ENCODE measurements around the gene CDH4. TPM values are rescaled to one million over a fixed set of nuclear protein-coding genes. Genes with fewer than 3 reads are reported as not detected.

The CDH4 gene
- total and polyA plus RNA-seq, 4 donors: 0.06 to 0.10 TPM; not detected in 2

DNA sequence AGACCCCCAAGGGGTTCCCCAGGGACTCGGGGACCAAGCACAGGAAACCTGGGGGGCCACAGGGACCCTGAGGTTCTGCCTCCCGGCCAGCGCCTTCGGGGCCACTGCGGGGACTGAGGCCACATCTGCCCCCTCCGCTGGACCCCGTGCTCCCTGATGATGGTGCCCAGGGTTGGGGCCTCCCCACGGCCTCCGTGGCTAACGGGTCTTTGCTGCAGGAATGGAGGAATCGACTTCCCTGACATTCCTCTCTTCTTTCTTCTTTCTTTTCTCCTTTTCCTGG is 483.4 kb downstream of the CDH4 start:
- peak; percentile 32 to 46 for DNase-seq
- Histone ChIP-seq H3K36me3 (ENCODE audit: control insufficient read depth in 1 of 2, insufficient read depth in 2 of 2, low read length in 1 of 2) (no peaks in the 10 kb centered on the region), H3K4me3 (ENCODE audit: low read length in 2 of 2) (no peak overlapping the region), H3K27ac (ENCODE audit: low read depth in 1 of 2, low read length in 2 of 2) (no peak overlapping the region), H3K27me3 (ENCODE audit: control insufficient read depth in 1 of 2, insufficient read depth in 2 of 2, low read length in 1 of 2) (no peaks in the 10 kb centered on the region), H3K9me3 (ENCODE audit: control insufficient read depth, low read length) (no peaks in the 10 kb centered on the region), H3K4me1 (ENCODE audit: control insufficient read depth in 1 of 2, insufficient read depth in 2 of 2, low read length in 2 of 2) (no peaks in the 10 kb centered on the region)
- intact Hi-C loops (cut with DNase I): no loop called here
- 69 to 73% methylated on average over 10 to 11 of the region's 11 CpGs for WGBS, 2 donors
- ATAC-seq (ENCODE audit: low FRiP score): no peak

DNA sequence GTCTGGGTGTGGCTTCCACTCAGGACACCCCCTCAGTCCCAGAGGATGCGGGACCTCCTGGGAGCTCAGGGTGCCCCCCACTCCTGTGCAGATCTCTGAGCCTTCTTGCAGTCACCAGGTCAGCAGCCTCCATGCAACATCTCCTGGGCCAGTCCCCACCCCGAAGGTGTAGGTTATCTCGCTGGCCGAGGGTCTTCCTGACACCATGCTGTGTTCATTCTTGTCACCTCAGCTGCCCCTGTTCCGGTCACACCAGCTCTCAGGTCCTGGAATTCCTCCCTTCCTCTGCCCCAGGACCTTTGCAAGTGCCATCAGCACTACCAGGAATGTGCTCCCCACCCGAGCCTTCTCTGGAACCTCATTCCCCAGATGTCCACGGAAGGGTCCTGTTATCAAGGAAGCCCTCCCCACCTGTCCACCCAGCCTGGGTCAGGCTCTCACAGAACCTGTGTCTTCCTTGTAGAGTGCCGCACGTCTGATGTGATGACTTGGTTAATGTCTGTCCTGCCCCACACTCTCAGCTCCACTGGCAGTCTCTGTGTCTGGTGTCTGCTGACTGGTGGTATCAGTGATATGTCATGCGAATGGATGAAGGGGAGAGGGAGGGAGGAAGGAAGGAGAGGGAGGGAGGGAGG is 484.1 kb downstream of the CDH4 start:
- 65% methylated on average over 10 of the region's 10 CpGs for WGBS, 2 donors
- Histone ChIP-seq H3K4me1 (ENCODE audit: control insufficient read depth in 1 of 2, insufficient read depth in 2 of 2, low read length in 2 of 2) (no peaks in the 10 kb centered on the region), H3K27ac (ENCODE audit: low read depth in 1 of 2, low read length in 2 of 2) (no peak overlapping the region), H3K27me3 (ENCODE audit: control insufficient read depth in 1 of 2, insufficient read depth in 2 of 2, low read length in 1 of 2) (no peaks in the 10 kb centered on the region), H3K4me3 (ENCODE audit: low read length in 2 of 2) (no peak overlapping the region), H3K36me3 (ENCODE audit: control insufficient read depth in 1 of 2, insufficient read depth in 2 of 2, low read length in 1 of 2) (no peaks in the 10 kb centered on the region), H3K9me3 (ENCODE audit: control insufficient read depth, low read length) (no peaks in the 10 kb centered on the region)
- intact Hi-C loops (cut with DNase I): no loop called here
- peak; percentile 5 to 59 for DNase-seq
- ATAC-seq (ENCODE audit: low FRiP score): no peak

DNA sequence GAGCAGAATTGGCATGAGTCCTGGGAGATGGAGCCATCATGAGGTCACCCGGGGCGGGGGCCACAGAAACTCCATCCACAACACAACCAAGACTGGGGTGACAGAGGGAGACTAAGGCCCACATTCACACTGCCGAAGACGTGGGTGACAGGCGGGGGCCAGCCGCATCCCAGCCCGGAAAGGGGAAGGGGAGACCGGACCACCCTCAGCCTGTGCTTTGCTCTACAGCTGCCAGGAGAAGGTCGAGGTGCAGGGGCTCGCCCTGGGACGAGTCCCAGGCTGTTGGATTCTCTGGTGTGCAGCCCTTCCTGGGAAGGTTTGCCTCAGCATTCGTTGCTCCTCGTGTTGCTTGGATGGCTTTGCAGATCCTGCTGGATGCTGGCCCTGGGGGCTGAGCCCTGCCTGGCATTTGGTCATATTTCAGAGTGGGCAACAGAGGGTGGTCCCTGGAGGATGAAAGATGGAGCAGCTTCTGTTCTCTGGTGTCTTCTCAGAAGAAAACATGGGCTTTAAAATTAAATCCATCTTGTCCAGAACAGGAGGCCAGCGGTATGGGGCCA is 484.8 kb downstream of the CDH4 start:
- peak; percentile 35 to 61 for DNase-seq
- 65 to 72% methylated on average over 14 of the region's 14 CpGs for WGBS, 2 donors
- no peak for ATAC-seq (ENCODE audit: low FRiP score)
- Histone ChIP-seq H3K27me3 (ENCODE audit: control insufficient read depth in 1 of 2, insufficient read depth in 2 of 2, low read length in 1 of 2) (no peaks in the 10 kb centered on the region), H3K27ac (ENCODE audit: low read depth in 1 of 2, low read length in 2 of 2) (no peak overlapping the region), H3K36me3 (ENCODE audit: control insufficient read depth in 1 of 2, insufficient read depth in 2 of 2, low read length in 1 of 2) (no peaks in the 10 kb centered on the region), H3K9me3 (ENCODE audit: control insufficient read depth, low read length) (no peaks in the 10 kb centered on the region), H3K4me1 (ENCODE audit: control insufficient read depth in 1 of 2, insufficient read depth in 2 of 2, low read length in 2 of 2) (no peaks in the 10 kb centered on the region), H3K4me3 (ENCODE audit: low read length in 2 of 2) (no peak overlapping the region)
- intact Hi-C loops (cut with DNase I): no loop called here

DNA sequence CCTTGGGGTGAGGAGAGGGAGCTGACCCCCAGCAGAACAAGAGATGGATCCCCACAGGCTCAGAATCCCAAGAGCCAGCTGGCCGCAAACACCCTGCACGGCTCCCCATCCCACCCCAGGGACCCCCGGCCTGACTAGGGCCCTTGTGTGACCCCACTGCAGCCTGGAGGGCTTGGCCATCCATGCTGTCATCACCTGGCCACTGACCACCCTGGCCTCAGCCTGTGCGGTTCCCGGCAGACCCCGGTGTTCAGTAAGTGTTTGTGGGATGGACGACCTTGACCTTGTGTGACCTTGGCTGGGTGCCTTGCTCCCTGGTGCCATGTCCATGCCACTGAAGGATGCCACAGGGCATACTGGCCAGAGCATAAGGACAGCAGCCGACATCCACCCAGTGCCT is 485.3 kb downstream of the CDH4 start:
- H3K27me3 ChIP-seq (ENCODE audit: control insufficient read depth in 1 of 2, insufficient read depth in 2 of 2, low read length in 1 of 2): no peaks in the 10 kb centered on the region
- H3K27ac ChIP-seq (ENCODE audit: low read depth in 1 of 2, low read length in 2 of 2): no peak overlapping the region
- no peaks in the 10 kb centered on the region for H3K9me3 ChIP-seq (ENCODE audit: control insufficient read depth, low read length)
- WGBS, 2 donors: 79 to 83% methylated on average over 8 of the region's 8 CpGs
- H3K4me1 ChIP-seq (ENCODE audit: control insufficient read depth in 1 of 2, insufficient read depth in 2 of 2, low read length in 2 of 2): no peaks in the 10 kb centered on the region
- intact Hi-C loops (cut with DNase I): no loop called here
- ATAC-seq (ENCODE audit: low FRiP score) (no peak), DNase-seq (peak; percentile 18 to 61)
- H3K4me3 ChIP-seq (ENCODE audit: low read length in 2 of 2): no peak overlapping the region
- H3K36me3 ChIP-seq (ENCODE audit: control insufficient read depth in 1 of 2, insufficient read depth in 2 of 2, low read length in 1 of 2): no peaks in the 10 kb centered on the region

DNA sequence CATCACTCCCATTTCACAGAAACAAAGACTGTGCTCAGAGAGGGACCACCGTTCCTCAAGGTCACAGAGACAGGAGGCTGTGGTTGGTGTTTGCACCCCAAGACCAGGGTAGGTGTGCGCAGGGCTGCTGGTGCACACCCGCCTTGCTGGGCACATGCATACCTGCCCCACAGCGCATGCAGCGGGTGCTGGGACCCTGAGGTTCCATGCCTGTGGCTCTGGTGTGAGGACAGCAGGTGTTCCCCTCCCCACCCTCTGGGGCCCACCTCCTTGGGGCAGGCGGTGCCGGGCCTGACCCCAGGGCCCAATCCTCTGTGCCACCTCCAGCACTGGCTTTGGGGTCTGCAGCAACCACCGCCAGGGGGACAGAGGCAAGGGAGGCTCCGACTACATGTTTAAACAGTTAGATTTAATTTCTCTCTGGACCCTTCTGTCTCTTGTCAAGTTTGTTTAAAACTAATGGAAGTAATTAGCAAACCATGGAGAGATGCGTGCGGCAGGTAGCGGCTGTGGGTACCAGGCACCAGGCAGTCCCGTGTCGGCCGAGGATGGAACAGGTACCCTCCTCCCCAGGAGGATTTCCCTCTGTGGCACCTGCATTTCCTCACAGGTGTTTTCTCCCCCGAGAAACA is 485.9 kb downstream of the CDH4 start:
- H3K27me3 ChIP-seq (ENCODE audit: control insufficient read depth in 1 of 2, insufficient read depth in 2 of 2, low read length in 1 of 2): no peaks in the 10 kb centered on the region
- no peaks in the 10 kb centered on the region for H3K36me3 ChIP-seq (ENCODE audit: control insufficient read depth in 1 of 2, insufficient read depth in 2 of 2, low read length in 1 of 2)
- intact Hi-C loops (cut with DNase I): no loop called here
- DNase-seq (peak; percentile 18 to 54), ATAC-seq (ENCODE audit: low FRiP score) (no peak)
- WGBS, 2 donors: 84 to 91% methylated on average over 16 of the region's 16 CpGs
- H3K4me3 ChIP-seq (ENCODE audit: low read length in 2 of 2): no peak overlapping the region
- no peaks in the 10 kb centered on the region for H3K4me1 ChIP-seq (ENCODE audit: control insufficient read depth in 1 of 2, insufficient read depth in 2 of 2, low read length in 2 of 2)
- H3K9me3 ChIP-seq (ENCODE audit: control insufficient read depth, low read length): no peaks in the 10 kb centered on the region
- H3K27ac ChIP-seq (ENCODE audit: low read depth in 1 of 2, low read length in 2 of 2): no peak overlapping the region

DNA sequence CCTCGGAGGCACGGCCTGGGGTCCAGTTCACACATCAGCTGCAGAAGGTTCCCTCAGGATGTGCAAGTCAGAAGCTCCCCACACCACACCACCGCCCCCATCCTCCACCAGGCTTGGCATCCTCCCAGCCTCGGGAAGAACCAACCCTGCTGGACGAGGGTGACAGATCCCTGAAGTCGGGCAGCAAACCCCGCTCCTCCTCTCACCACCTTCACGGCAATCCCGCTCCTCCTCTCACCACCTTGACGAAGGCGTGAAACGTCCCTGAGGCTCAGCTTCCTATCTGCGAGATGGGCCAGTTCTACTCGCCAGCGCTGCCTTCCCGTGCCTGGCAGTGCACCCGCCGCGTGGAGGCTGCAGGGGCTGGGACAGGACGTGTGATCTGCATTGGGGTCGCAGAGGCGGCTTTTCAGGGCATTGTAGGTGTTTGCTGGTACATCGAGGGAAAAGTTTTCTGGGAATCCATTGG is 486.6 kb downstream of the CDH4 start:
- Histone ChIP-seq H3K4me1 (ENCODE audit: control insufficient read depth in 1 of 2, insufficient read depth in 2 of 2, low read length in 2 of 2) (no peaks in the 10 kb centered on the region), H3K4me3 (ENCODE audit: low read length in 2 of 2) (no peak overlapping the region), H3K36me3 (ENCODE audit: control insufficient read depth in 1 of 2, insufficient read depth in 2 of 2, low read length in 1 of 2) (no peaks in the 10 kb centered on the region), H3K27ac (ENCODE audit: low read depth in 1 of 2, low read length in 2 of 2) (no peak overlapping the region), H3K9me3 (ENCODE audit: control insufficient read depth, low read length) (no peaks in the 10 kb centered on the region), H3K27me3 (ENCODE audit: control insufficient read depth in 1 of 2, insufficient read depth in 2 of 2, low read length in 1 of 2) (no peaks in the 10 kb centered on the region)
- intact Hi-C loops (cut with DNase I): no loop called here
- 74 to 77% methylated on average over 23 of the region's 23 CpGs for WGBS, 2 donors
- DNase-seq (peak; percentile 9 to 57), ATAC-seq (ENCODE audit: low FRiP score) (no peak)

DNA sequence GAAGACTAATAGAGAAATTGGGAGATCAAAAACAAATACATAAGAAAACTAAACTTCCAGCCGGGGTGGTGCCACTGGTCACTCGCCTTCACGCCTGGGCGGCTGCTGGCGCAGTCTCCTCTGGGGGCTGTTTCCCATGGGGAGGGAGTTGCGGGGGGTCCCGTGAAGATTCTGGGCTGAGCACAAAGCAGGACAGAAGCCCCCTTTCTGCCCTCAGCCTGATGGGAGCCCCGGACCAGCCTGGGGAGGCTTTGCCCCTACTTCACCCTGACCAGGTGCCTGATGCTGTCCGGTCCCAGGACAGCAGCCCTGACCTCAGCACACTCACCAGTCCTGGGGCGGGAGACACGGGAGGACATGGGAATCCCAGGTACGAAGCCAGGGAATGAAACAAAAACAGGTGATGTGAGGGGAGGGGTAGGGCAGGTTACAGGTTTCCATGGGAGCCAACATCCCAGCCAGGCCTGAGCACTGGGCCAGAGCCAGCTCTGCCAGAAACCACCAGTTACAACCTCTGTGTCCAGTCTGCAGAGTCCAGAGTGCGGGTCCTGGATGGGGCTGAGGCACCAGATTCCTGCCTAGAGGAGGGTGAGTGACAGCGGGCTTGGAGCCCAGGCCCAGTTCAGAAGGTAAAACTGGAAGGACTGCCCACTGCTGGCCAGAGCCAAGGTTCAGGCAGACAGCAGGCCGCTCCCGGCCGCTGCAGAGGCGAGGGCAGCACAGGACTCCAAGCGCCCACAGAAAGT is 487.2 kb downstream of the CDH4 start:
- H3K9me3 ChIP-seq (ENCODE audit: control insufficient read depth, low read length): no peaks in the 10 kb centered on the region
- H3K4me1 ChIP-seq (ENCODE audit: control insufficient read depth in 1 of 2, insufficient read depth in 2 of 2, low read length in 2 of 2): no peaks in the 10 kb centered on the region
- H3K4me3 ChIP-seq (ENCODE audit: low read length in 2 of 2): no peak overlapping the region
- intact Hi-C loops (cut with DNase I): no loop called here
- no peak for ATAC-seq (ENCODE audit: low FRiP score)
- no peak overlapping the region for H3K27ac ChIP-seq (ENCODE audit: low read depth in 1 of 2, low read length in 2 of 2)
- H3K36me3 ChIP-seq (ENCODE audit: control insufficient read depth in 1 of 2, insufficient read depth in 2 of 2, low read length in 1 of 2): no peaks in the 10 kb centered on the region
- no peaks in the 10 kb centered on the region for H3K27me3 ChIP-seq (ENCODE audit: control insufficient read depth in 1 of 2, insufficient read depth in 2 of 2, low read length in 1 of 2)
- DNase-seq: peak; percentile 23 to 67
- WGBS, 2 donors: 81% methylated on average over 19 of the region's 19 CpGs

DNA sequence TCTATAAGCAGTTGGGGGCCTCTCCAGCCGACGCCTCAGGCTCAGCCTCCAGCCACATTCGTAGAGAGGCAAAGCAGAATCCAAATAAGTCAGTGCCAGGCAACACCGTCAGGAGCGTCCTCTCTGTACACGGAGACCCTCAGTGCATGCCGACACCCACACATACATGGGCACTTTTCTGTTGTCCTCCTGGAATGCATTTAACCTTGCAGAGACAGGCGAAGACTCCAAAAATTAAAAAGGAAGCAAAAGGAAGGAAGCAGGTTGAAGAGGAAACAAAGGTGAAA is 487.7 kb downstream of the CDH4 start:
- ATAC-seq (ENCODE audit: low FRiP score): no peak
- Histone ChIP-seq H3K4me1 (ENCODE audit: control insufficient read depth in 1 of 2, insufficient read depth in 2 of 2, low read length in 2 of 2) (no peaks in the 10 kb centered on the region), H3K4me3 (ENCODE audit: low read length in 2 of 2) (no peak overlapping the region), H3K9me3 (ENCODE audit: control insufficient read depth, low read length) (no peaks in the 10 kb centered on the region), H3K27me3 (ENCODE audit: control insufficient read depth in 1 of 2, insufficient read depth in 2 of 2, low read length in 1 of 2) (no peaks in the 10 kb centered on the region), H3K36me3 (ENCODE audit: control insufficient read depth in 1 of 2, insufficient read depth in 2 of 2, low read length in 1 of 2) (no peaks in the 10 kb centered on the region), H3K27ac (ENCODE audit: low read depth in 1 of 2, low read length in 2 of 2) (no peak overlapping the region)
- intact Hi-C loops (cut with DNase I): no loop called here
- peak in 1 of 2 donors; percentile 34 for DNase-seq
- 79 to 82% methylated on average over 8 of the region's 8 CpGs for WGBS, 2 donors
